ES-I3 (cell line): ENCODE data around the gene PPP1R1B.
A peak's percentile ranks its signal among the peaks of the same experiment; 100 is the strongest.

Experiments
- H3K36me3 ChIP-seq: 2 replicates; pipeline ENCODE4 v1.6.1; 2013; ENCODE audit warnings: mild to moderate bottlenecking, low read length, control low read depth, moderate library complexity; ENCODE audit not compliant: insufficient read depth
- H3K4me1 ChIP-seq: 2 replicates; pipeline ENCODE4 v1.6.1; 2013; ENCODE audit warnings: mild to moderate bottlenecking, control low read depth, low read length; ENCODE audit not compliant: insufficient read depth
- H3K9ac ChIP-seq: 2 replicates; pipeline ENCODE4 v1.6.1; 2013; ENCODE audit warnings: low read depth, mild to moderate bottlenecking, low read length, moderate library complexity
- H3K9me3 ChIP-seq: 2 replicates; pipeline ENCODE4 v1.6.1; 2013; ENCODE audit warnings: mild to moderate bottlenecking, low read length, moderate library complexity; ENCODE audit not compliant: control insufficient read depth, insufficient read depth

Gene PPP1R1B

GRCh38 chr17:39617446-39618245 lies 9.1 kb upstream of the PPP1R1B start:
- H3K9ac ChIP-seq, result peak overlapping the region; percentile 45
- H3K4me1 ChIP-seq, result no peaks in the 10 kb centered on the region; the same call in 1 of the 2 replicates
- H3K36me3 ChIP-seq, result no peaks in the 10 kb centered on the region
- no peaks in the 10 kb centered on the region for H3K9me3 ChIP-seq

GRCh38 chr17:39618246-39618913 lies 8.4 kb upstream of the PPP1R1B start:
- no peaks in the 10 kb centered on the region; the same call in 1 of the 2 replicates for H3K4me1 ChIP-seq
- H3K9ac ChIP-seq, result peak overlapping the region; percentile 64
- H3K36me3 ChIP-seq, result no peaks in the 10 kb centered on the region
- no peaks in the 10 kb centered on the region for H3K9me3 ChIP-seq

- Histone ChIP-seq H3K9ac (no peak overlapping the region), H3K36me3 (no peaks in the 10 kb centered on the region), H3K4me1 (peaks cover 3% of the 10 kb centered on the region; the same call in 1 of the 2 replicates), H3K9me3 (no peaks in the 10 kb centered on the region)
Observed at GRCh38 chr17:39618956-39619785, 7.6 kb upstream of the PPP1R1B start.

GRCh38 chr17:39619786-39620101 lies 7.0 kb upstream of the PPP1R1B start:
- no peaks in the 10 kb centered on the region for H3K36me3 ChIP-seq
- peaks cover 3% of the 10 kb centered on the region; the same call in 1 of the 2 replicates for H3K4me1 ChIP-seq
- no peak overlapping the region for H3K9ac ChIP-seq
- H3K9me3 ChIP-seq, result no peaks in the 10 kb centered on the region

- Histone ChIP-seq H3K9ac (no peak overlapping the region), H3K36me3 (no peaks in the 10 kb centered on the region), H3K9me3 (no peaks in the 10 kb centered on the region), H3K4me1 (peaks cover 3% of the 10 kb centered on the region; the same call in 1 of the 2 replicates)
Observed at GRCh38 chr17:39621523-39622379, 5.0 kb upstream of the PPP1R1B start.

GRCh38 chr17:39622380-39623006 lies 4.3 kb upstream of the PPP1R1B start:
- H3K9ac ChIP-seq, result no peak overlapping the region
- no peaks in the 10 kb centered on the region for H3K9me3 ChIP-seq
- H3K36me3 ChIP-seq, result no peaks in the 10 kb centered on the region
- peaks cover 3% of the 10 kb centered on the region; the same call in 1 of the 2 replicates for H3K4me1 ChIP-seq

GRCh38 chr17:39623356-39623950 lies 3.3 kb upstream of the PPP1R1B start:
- H3K4me1 ChIP-seq, result peaks cover 11% of the 10 kb centered on the region; the same call in 1 of the 2 replicates
- H3K36me3 ChIP-seq, result no peaks in the 10 kb centered on the region
- H3K9ac ChIP-seq, result no peak overlapping the region
- no peaks in the 10 kb centered on the region for H3K9me3 ChIP-seq

GRCh38 chr17:39624313-39624712 lies 2.4 kb upstream of the PPP1R1B start:
- no peaks in the 10 kb centered on the region for H3K36me3 ChIP-seq
- H3K9me3 ChIP-seq, result no peaks in the 10 kb centered on the region
- H3K4me1 ChIP-seq, result peaks cover 16% of the 10 kb centered on the region; the same call in 1 of the 2 replicates
- H3K9ac ChIP-seq, result no peak overlapping the region

- H3K9me3 ChIP-seq, result no peaks in the 10 kb centered on the region
- peaks cover 21% of the 10 kb centered on the region for H3K4me1 ChIP-seq
- no peaks in the 10 kb centered on the region for H3K36me3 ChIP-seq
- no peak overlapping the region for H3K9ac ChIP-seq
Observed at GRCh38 chr17:39625198-39625785, 1.5 kb upstream of the PPP1R1B start.

- Histone ChIP-seq H3K4me1 (peaks cover 35% of the 10 kb centered on the region), H3K36me3 (no peaks in the 10 kb centered on the region), H3K9ac (peak overlapping the region; percentile 69; the same call in 1 of the 2 replicates), H3K9me3 (no peaks in the 10 kb centered on the region)
Observed at GRCh38 chr17:39627047-39627711, 427 bp downstream of the PPP1R1B start.

- Histone ChIP-seq H3K4me1 (peaks cover 41% of the 10 kb centered on the region), H3K9me3 (no peaks in the 10 kb centered on the region), H3K36me3 (no peaks in the 10 kb centered on the region), H3K9ac (no peak overlapping the region)
Observed at GRCh38 chr17:39627712-39628516, 1.2 kb downstream of the PPP1R1B start.
